Measurements from ENCODE around the gene PLXDC2.

GRCh38 chr10:20162123-20162522 is 345.9 kb downstream of the PLXDC2 start:
- TF ChIP-seq ZNF394 (tag by site-specific recombination; IDR thresholded peaks at IDR 0.05; ENCODE audit: borderline replicate concordance) (no peak), ZNF639 (tag by site-specific recombination; IDR thresholded peaks at IDR 0.05) (no peak), ZNF521 (tag by site-specific recombination; IDR thresholded peaks at IDR 0.05) (no peak), ZNF121 (tag by site-specific recombination; IDR thresholded peaks at IDR 0.05) (no peak), CTCF (tag by site-specific recombination; IDR thresholded peaks at IDR 0.05) (no peak), ZNF704 (tag by site-specific recombination; IDR thresholded peaks at IDR 0.05) (no peak), HOXD13 (CRISPR knock-in tag; IDR thresholded peaks at IDR 0.05; ENCODE audit: borderline replicate concordance) (no peak), ZSCAN23 (tag by site-specific recombination; IDR thresholded peaks at IDR 0.05) (no peak)
